NCI-H1105 (cell line): ENCODE results near the gene CAMK2B.

ENCODE experiments used
- DNase-seq: peaks from one replicate; lab custom pipeline; 2025; lab: John Stamatoyannopoulos, UW

CAMK2B gene

DNA sequence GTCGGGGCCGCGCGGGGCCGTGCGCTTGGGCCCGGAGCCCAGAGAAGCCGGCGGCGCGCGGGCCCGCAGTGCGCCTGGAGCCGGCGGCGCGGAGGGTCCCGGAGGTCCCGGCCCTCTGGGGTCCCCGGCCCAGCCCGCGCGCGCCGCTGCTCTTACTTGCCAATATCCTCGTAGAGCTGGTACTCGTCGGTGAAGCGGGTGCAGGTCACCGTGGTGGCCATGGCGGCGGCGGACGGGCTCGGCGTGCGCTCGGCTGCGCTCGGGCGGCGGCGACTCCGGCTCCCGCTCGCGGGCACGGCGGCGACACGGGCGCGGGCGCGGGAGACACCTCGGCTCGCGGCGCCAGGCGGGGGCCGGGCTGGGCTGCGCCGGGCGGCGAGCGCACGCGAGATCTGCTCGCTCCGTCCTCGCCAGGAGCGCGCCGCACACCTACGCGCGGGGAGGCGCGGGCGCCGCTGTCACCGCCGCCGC is at the start of gene CAMK2B:
Gene CAMK2B, minus strand, starts transcription at position 394 of the 471 bp plus-strand sequence. Its CDS starts 173 bp downstream, at position 221.
- no peak for DNase-seq

DNA sequence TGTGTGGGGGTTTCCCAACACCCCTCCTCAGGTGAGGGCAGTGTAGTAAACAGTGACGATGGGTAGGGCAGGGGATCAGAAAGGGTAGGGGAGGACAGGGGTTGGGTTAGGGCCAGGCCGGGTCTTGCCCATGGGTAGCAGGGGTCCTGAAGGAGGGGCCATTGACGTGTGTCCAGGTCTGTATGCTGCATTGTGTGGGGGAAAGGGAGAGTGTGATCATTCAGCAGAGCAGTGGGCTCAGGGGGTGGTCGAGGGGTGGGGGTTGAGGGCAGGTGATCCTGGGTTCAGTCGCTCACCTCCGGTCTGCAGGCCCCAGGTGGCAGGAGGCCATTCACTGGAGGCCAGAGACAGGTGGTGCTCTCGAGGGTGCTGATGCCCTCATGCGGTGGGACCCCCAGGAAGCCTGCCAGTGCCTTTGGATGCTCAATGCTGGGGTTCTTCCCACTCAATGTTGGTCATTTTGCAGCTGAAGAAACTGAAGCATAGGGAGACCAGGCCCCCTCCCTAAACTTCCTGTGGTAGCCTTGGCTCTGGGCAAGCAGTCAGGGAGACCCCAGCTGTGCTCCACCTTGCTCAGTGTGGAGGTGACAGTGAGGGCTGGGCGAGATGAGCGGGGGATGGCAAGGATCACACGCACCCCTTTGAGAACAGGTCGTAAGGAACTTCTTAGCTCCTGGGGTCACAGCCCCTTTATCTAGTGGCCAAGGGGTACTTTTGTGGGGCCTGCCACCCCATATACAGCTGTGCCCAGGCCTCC is 48.8 kb upstream of the CAMK2B start:
- no peak for DNase-seq

DNA sequence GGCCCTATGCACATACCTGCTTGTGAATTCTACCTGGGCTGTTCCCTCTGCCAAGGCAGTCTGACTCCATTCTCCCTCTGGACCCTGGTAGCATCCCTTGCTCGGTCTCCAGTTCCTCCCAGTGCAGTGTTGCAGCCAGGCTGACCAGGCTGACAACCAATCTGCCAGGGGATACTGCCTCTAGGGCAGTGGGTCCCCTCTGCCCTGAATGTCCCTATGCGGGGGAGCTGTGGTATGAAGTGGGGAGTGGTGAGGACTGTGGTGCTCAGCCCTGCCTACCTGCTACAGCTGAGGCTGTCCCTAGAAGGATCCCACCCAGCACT is 48.0 kb upstream of the CAMK2B start:
- no peak for DNase-seq

DNA sequence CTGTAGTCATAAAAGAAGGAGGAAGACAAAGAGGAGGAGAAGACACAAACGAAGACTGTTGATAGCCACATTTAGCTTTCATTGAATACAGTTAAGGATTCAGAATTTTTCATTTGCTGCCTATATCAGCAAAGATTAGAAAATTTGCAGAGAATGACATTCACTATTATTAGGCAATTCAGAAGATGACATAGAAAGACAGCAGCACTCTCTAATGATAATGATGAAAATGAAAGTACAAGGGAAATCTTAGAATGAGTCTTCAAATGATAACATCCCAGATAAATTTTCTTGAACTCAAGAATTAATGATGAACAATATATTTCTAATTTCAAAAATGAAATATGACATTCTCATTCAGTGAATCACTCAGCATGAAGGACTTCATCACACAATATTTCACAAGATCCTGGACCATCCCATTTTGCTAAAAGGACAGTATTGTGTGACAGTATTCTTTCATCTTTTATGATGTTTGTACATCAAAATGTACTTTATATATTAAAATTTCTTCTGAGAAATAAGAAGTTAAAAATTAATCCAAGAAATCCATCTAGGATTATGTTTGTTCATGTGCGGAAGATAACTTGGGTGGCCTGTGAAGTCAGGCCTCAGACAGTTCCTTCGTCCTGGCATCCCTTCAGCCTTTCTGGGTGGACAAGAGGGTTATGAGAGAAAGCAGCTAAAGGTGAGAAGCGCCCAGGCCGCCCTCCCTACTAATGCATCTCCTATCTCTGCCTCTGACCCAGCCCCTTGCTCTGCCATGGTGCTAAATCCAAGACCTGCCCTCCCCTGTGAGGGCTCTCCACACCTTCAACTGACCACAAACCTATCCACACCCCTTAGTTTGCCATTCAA is 47.4 kb upstream of the CAMK2B start:
- no peak for DNase-seq

DNA sequence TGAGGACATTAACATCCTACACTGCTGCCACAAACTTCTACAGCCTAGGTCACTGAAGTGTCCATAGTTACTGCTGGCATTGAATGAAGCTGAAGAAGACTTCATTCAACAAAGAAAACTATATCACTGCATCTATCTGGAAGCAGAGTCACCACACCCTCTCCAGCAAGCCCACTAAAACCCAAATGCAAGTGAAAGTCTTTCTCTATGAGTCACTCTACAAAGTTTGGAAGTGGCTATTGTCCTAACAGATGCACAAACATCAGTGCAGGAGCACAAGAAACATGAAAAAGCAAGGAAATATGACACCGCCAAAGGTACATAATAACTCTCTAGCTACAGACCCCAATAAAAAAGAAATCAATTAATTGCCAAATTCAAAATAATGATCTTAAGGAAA is 43.5 kb upstream of the CAMK2B start:
- DNase-seq = no peak

DNA sequence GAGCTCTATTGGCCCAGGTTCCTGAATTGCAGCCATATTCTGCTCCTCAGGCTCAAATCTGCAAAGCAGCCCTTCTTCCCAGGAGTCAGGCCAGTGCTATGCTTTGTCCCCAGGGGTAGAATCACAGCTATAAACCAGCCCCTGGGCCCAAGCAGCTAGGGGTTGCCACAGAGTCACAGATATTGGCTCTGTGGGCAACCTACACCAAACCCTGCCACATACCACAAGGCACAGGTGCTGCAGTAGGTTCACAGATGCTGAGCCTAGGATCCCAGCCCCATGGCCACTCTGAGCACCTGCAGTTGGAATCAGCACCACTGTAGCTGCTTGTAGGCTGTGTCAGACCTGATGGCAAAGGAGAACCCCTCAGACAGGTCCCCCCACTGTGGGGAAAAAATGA is 43.1 kb upstream of the CAMK2B start:
- no peak for DNase-seq

DNA sequence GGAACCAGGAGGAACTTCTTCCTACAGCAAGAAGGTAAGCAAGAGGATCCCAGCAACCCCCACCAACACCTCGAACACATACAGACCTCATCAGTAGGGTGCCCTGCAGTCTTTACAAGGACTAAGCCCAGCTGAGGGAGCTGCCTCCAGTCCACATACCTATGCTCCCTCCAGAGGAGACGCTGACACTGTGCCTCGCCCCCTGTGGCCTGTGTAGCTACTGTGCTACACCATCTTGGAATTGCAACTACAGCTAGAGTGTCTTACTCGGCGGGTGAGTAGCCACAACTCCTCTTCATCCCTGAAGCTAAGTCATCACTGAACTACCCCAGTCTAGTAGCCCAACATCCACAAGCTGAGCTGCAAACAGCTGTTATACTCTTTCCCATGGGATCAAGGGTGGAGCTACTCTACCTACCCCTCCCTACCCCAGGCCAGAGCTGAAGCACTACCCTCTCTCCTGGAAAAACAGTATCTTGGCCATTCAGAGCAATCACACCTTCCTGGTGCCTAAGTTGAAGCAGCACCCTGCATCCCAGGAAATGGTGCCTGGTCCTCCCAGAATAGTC is 42.2 kb upstream of the CAMK2B start:
- DNase-seq = no peak

DNA sequence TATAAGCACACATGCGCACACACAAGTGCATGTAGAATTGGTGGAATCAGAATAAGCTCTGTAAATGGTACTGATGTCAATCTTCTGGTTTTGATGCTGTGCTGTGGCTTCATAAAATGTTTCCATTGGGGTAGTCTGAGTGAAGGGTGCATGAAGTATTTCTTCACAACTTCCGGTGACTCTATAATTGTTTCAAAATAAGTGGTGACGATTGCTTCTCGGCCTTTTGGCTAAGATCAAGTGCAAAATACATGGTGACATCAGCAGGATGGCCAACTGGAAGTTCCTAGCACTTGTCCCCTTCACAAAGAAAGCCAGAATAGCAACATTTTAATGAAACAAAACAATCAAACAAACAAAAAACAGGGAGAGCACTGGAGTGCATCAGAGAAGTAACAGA is 41.6 kb upstream of the CAMK2B start:
- no peak for DNase-seq

DNA sequence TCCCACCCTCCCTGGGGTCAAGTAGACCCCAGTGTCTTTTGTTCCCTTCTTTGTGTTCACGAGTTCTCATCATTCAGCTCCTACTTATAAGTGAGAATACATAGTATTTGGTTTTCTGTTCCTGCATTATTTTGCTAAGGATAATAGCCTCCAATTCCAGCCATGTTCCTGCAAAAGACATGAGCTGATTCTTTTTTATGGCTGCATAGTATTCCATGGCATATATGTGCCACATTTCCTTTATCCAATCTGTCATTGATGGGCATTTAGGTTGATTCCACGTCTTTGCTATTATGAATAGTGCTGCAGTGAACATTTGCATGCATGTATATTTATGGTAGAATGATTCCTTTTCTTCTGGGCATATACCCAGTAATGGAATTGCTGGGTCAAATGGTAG is 28.3 kb upstream of the CAMK2B start:
- no peak for DNase-seq

DNA sequence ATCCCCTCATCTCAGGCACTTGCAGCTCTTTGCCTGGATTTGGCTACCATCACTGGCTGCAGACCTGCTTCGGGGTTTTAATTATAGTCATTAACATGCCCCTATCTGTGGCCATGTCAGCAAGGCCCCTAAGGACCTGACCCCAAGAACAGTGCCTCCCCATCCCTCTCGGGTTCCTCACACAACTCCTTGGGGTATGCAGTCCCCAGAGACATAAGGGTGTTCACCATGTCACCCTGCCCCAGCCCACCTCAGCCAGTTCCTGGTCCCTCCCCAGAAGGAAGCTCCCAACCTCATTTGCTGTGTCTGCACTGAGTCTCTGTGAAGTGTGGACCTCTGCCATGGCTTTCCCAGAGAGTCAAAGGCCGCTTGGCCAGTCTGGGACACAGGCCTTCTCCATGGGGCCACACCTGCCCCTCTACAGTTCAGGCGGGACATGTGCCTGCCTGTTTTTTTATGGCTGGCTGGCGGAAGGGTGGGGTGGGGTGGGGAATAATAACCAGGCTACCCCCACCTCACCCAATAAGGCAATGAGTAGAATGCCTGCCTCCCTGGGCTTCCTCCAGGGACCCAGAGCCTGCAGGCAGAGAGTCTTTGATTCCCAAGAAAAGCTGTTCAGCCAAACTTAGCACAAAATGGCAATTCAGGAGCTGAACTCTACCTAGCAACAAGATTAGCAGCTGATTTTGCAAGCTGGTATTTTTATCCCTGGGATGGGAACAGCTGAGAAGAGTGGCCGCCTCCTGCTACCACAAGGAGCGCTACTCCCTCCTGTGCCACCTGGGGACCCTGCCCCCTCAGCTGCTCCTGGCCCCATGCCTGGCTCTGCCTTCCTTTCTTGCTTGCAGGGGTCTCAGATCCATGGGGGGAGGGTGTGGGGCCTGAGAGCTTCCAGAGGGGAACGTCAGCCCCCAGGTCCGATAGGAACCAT is 23.7 kb upstream of the CAMK2B start:
- DNase-seq = no peak

DNA sequence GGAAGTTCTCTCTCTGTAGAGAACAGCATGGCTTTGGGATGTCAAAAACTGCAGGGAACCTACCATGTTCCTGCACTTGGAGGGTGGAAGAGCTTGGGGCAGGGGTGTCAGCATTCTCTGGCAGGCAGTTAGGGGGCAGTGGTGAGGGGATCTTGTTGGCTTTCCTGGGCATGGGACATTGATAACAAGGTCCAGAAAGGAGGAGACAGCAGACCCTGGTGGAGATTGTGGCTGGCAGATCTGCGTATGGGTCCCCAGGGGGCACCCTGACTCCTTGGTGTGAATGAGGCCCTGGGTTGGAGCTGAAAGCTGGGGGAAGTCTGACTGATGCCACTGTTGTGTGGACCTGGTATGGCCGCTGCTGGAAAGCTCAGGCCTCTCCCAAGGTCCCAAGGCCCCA is 22.9 kb upstream of the CAMK2B start:
- DNase-seq = no peak

DNA sequence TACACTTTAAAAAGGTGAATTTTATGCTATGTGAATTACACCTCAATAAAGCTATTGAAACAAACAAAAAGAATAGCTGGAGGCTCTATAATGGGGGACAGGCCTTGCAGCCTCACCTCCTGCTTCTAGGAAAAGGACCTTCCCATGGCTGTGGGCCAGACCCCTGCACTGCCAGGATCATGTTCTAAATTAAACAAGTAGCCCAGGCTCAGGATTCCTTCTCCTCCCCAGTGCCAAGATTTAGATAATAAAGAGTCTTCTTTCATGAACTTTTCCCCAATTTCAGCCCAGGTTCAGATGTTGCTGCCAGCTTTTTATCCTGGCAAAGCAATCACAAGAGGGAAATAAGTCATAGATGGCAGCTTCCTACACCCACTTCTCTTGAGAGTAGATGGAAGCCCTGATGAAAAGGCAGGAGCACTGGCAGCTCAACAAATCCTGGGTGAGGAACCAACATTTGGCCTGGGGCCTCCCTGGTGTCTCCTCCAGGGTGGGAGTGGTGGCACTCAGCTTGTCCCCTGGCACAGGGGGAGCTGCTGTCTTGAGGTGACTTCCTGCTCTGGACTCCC is 22.2 kb upstream of the CAMK2B start:
- DNase-seq = no peak

DNA sequence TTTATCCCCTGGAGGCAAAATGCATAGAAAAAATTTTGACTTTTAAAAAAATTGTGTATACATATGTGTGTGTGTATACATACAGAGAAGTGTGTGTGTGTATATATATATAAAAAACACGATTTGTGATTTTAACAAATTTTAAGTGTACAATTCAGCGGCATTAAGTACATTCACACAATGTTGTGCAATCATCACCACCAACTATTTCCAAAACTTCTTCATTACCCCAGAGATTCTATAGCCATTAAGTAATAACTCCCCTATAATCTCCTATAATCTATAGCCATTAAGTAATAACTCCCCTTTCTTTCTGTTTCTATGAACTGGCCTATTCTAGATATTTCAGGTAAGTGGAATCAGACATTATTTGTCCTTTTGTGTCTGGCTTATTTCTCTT is 20.7 kb upstream of the CAMK2B start:
- no peak for DNase-seq

DNA sequence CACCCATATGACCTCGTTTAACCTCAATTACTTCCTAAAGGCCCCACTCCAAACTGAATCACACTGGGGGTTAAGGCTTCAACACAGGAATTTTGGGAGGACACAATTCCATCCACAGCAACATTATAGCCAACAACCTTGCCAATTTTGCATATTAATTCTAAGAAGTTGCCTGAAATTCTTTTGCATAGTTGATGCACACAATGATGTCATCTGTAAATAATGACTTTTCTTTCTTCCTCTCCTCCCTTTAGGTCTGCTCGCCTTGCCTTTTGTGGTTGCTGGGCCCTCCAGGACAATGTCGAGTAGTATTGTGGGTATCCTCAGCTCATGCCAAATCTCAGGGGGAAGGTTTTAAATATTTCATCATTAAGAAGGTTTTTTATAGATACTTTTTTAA is 16.0 kb upstream of the CAMK2B start:
- DNase-seq = no peak

DNA sequence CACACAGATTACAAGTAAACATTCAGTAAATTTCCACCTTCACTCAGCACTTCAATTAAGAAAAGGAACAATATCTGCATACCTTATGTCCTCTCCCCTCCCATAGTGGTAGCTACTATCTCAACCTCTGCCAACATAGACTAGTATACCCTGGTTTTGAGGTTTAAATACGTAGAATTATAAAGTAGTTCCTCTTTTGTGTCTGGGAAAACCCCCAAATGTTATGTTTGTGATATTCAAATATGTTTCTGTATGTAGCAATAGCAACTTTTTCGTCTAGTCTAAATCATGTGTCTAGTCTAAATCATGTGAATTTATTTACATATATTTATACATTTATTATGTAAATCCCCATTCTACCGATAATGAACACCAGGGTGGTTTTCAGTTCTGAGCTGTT is 13.2 kb upstream of the CAMK2B start:
- no peak for DNase-seq

DNA sequence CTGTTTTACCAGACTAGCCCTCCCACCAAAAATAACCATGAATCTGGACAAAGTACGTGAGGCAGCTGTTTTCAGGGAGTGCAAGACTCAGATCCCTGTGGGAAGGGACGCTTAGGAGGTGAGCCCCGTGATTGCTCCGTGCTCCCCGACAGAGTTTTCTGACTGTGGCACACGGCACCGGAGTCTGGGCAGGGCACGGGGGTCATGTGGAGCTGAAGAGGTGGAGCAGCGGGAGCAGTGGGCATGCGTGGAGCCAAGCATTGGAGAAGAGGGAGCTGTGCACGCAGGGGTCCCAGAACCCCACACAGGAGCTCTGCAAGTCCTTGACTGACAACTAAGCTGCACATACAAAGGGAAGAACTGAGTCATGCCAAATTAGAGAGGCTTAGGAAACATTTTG is 11.1 kb upstream of the CAMK2B start:
- no peak for DNase-seq

DNA sequence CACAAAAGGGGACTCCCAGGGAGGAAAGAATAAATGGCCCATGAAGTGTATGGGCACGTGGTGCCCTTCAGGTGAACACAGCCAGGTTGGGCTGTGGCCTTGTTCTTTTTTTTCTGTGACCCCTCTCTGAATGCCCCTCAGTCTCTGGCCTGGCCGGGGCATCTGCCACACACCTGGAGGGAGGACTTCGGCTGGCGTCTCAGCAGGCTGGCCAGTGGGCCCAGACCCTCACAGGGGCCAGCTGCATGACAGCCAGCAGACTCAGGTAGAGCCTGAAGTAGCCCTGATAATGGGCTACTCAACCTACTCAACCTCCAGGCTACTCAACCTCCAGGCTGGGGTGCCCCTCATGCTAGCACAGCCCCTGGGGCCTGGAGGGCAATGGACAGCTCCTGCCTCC is 9.8 kb upstream of the CAMK2B start:
- no peak for DNase-seq

DNA sequence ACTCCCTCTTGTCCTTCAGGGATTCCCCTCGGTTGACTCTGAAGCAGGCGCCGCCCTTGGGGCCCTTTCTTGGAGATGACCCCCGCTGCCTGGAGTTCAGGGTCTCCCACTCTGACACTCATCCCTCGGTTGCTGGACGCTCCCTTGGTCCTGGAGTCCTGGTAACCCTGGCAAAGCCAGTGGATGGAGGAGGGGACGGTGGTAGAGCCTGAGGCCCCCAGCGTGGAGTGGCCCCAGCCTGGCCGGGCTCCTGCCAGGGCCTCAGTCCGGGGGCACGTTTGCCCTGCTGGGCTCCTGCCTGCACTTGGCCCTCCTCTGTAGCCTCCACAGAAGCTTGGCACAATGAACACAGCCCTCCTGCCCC is 9.3 kb upstream of the CAMK2B start:
- DNase-seq = no peak

DNA sequence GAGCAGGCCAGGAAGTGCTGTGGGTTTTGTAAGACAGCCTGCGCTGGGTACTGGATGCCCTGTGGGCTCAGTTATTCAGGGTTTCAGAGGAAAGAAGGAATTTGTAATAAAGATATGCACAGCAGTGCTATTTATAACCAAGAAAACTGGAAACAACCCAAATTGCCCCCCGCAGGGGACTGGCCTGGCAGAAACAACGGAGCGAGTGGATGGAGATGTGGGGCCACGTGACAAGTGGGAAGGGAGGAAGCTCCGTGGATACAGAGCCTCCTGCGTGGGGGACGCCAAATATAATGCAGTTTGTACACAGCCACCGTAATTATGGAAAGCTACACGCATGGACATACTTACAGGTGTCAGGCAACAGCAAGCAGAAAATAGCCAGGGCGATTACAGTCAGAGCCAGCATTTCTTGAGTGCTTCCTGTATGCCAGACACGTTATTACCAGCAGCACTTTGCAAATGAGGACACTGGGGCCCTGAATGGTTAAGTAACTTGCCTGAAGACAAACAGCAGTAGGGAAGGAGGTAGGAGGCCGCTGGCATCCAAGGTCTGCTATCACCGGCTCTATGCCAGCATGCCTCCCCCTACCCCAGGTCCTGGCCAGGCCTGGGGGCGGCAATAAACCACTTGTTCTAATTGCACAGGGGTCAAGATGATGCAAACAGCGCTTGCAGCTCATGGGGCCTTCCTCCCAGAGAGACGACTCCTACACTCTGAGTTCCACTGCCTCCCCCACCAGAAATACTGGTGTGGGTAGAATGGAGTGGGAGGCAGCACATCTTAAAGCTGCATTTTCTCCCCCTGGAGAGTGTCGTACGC is 8.7 kb upstream of the CAMK2B start:
- DNase-seq = no peak

DNA sequence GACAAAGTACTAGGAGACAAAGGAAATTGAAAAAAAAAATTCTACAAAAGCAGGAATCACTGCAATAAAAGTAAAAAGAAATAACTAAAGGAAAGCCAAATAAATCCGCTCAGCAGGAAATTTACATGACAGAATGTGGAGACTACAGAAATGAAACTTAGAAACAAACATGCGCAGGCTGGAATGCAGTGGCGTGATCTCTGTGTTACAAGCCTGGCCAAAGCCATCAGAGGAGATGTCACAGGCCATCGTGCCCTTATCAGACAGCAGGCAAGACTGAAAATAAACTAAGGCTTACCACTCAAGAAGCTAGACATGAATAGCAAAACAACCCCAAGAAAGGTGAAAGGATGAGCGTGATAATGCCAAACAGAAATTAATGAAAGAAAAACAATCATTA is 6.3 kb upstream of the CAMK2B start:
- DNase-seq = no peak

DNA sequence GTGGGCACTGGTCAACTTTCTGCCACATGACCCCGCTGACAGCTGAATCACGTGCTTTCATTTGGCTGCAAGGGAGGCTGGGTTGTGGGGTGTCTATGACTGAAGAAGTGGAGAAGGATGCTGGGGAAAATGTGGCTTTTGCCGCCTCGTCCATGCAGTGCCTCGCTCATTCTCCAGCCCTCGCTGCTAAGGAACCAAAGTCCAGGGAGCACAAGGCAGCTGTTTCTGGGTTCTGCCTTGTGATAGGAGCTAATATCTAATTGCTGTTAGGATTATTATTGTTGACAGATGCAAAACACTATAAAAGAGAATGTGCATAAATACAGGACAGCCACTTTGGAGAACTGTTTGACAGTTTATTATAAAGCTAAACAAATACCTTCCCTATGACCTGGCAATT is 4.9 kb upstream of the CAMK2B start:
- no peak for DNase-seq
